Measurements from ENCODE around the gene GPHB5. TPM values are rescaled to one million over a fixed set of nuclear protein-coding genes. Genes with fewer than 3 reads are reported as not detected.

The GPHB5 gene
- total and polyA plus RNA-seq, 2 experiments from 2014 or later = not detected

- H3F3A ChIP-seq (ENCODE audit: insufficient read depth) = no peaks in the 10 kb centered on the region
- no peak overlapping the region for H3K4me2 ChIP-seq (ENCODE audit: unreplicated experiment)
- H3K79me2 ChIP-seq (ENCODE audit: insufficient read depth) = no peaks in the 10 kb centered on the region
- H3K4me3 ChIP-seq = no peak overlapping the region
- H3K9me2 ChIP-seq (ENCODE audit: insufficient read depth) = no peaks in the 10 kb centered on the region
- DNase-seq = no peak
- no peaks in the 10 kb centered on the region for H3K36me3 ChIP-seq (ENCODE audit: low read depth)
- H3K27me3 ChIP-seq (replicated peaks; ENCODE audit: insufficient read depth) = no peaks in the 10 kb centered on the region
- 0 out of 2 replicates have a peak, but pooled peaks cover 4% of the 10 kb centered on the region for H3K4me1 ChIP-seq (ENCODE audit: insufficient read depth)
- in situ Hi-C loops (cut with MboI) = loop anchor here (10.0 kb wide), 1 partner anchor 1113 kb away; no protein-coding TSS in a partner anchor
- H3K9me3 ChIP-seq (ENCODE audit: low read depth) = no peaks in the 10 kb centered on the region
- WGBS, 2 experiments (ENCODE audit: low coverage in 1 of 2, low lambda C conversion rate in 2 of 2, missing lambda C conversion rate in 2 of 2) = 81 to 84% methylated on average over 2 of the region's 2 CpGs
- H3K9ac ChIP-seq = no peak overlapping the region
- no peak overlapping the region for H2AFZ ChIP-seq
- no peak overlapping the region for H3K27ac ChIP-seq
- H4K20me1 ChIP-seq (ENCODE audit: insufficient read depth) = no peaks in the 10 kb centered on the region
- TF ChIP-seq EZH2 (IDR thresholded peaks at IDR 0.05; ENCODE audit: insufficient read depth, poor library complexity, severe bottlenecking) = no peak
- TF ChIP-seq EZH2phosphoT487 (IDR thresholded peaks at IDR 0.05; ENCODE audit: insufficient read depth, low read depth) = no peak
These were observed 41.0 kb downstream of the GPHB5 start for GRCh38 chr14:63277591-63278183.

- Histone ChIP-seq H3K4me1 (ENCODE audit: insufficient read depth) (0 out of 2 replicates have a peak, but pooled peaks cover 4% of the 10 kb centered on the region), H3F3A (ENCODE audit: insufficient read depth) (no peaks in the 10 kb centered on the region), H3K4me3 (no peak overlapping the region), H3K4me2 (ENCODE audit: unreplicated experiment) (no peak overlapping the region), H3K9me3 (ENCODE audit: low read depth) (no peaks in the 10 kb centered on the region), H3K9me2 (ENCODE audit: insufficient read depth) (no peaks in the 10 kb centered on the region), H3K36me3 (ENCODE audit: low read depth) (no peaks in the 10 kb centered on the region), H3K27ac (no peak overlapping the region), H3K27me3 (replicated peaks; ENCODE audit: insufficient read depth) (no peaks in the 10 kb centered on the region), H2AFZ (no peak overlapping the region), H4K20me1 (ENCODE audit: insufficient read depth) (no peaks in the 10 kb centered on the region), H3K79me2 (ENCODE audit: insufficient read depth) (no peaks in the 10 kb centered on the region), H3K9ac (no peak overlapping the region)
- TF ChIP-seq EZH2phosphoT487 (IDR thresholded peaks at IDR 0.05; ENCODE audit: insufficient read depth, low read depth) (no peak), EZH2 (IDR thresholded peaks at IDR 0.05; ENCODE audit: insufficient read depth, poor library complexity, severe bottlenecking) (no peak)
- peak; percentile 77 for DNase-seq
- WGBS, 2 experiments (ENCODE audit: low coverage in 1 of 2, low lambda C conversion rate in 2 of 2, missing lambda C conversion rate in 2 of 2) = 30 to 32% methylated on average over 5 of the region's 5 CpGs
- in situ Hi-C loops (cut with MboI) = loop anchor here (10.0 kb wide), 1 partner anchor 1112 kb away; no protein-coding TSS in a partner anchor
These were observed 42.0 kb downstream of the GPHB5 start for GRCh38 chr14:63276492-63277342.

GRCh38 chr14:63276016-63276415, 42.7 kb downstream of the GPHB5 start:
- TF ChIP-seq EZH2phosphoT487 (IDR thresholded peaks at IDR 0.05; ENCODE audit: insufficient read depth, low read depth) = no peak
- no peak for TF ChIP-seq EZH2 (IDR thresholded peaks at IDR 0.05; ENCODE audit: insufficient read depth, poor library complexity, severe bottlenecking)
- H4K20me1 ChIP-seq (ENCODE audit: insufficient read depth) = no peaks in the 10 kb centered on the region
- H3F3A ChIP-seq (ENCODE audit: insufficient read depth) = no peaks in the 10 kb centered on the region
- H3K36me3 ChIP-seq (ENCODE audit: low read depth) = no peaks in the 10 kb centered on the region
- in situ Hi-C loops (cut with MboI) = loop anchor here (10.0 kb wide), 1 partner anchor 1111 kb away; no protein-coding TSS in a partner anchor
- 50 to 64% methylated on average over 4 of the region's 4 CpGs for WGBS, 2 experiments (ENCODE audit: low coverage in 1 of 2, low lambda C conversion rate in 2 of 2, missing lambda C conversion rate in 2 of 2)
- no peaks in the 10 kb centered on the region for H3K27me3 ChIP-seq (replicated peaks; ENCODE audit: insufficient read depth)
- no peaks in the 10 kb centered on the region for H3K9me2 ChIP-seq (ENCODE audit: insufficient read depth)
- H3K27ac ChIP-seq = no peak overlapping the region
- no peaks in the 10 kb centered on the region for H3K9me3 ChIP-seq (ENCODE audit: low read depth)
- no peak for DNase-seq
- H3K4me2 ChIP-seq (ENCODE audit: unreplicated experiment) = no peak overlapping the region
- no peak overlapping the region for H3K9ac ChIP-seq
- no peak overlapping the region for H2AFZ ChIP-seq
- H3K4me3 ChIP-seq = no peak overlapping the region
- 0 out of 2 replicates have a peak, but pooled peaks cover 4% of the 10 kb centered on the region for H3K4me1 ChIP-seq (ENCODE audit: insufficient read depth)
- no peaks in the 10 kb centered on the region for H3K79me2 ChIP-seq (ENCODE audit: insufficient read depth)

GRCh38 chr14:63275611-63276010, 43.1 kb downstream of the GPHB5 start:
- H3K9ac ChIP-seq = no peak overlapping the region
- H3K36me3 ChIP-seq (ENCODE audit: low read depth) = no peaks in the 10 kb centered on the region
- DNase-seq = no peak
- H3K9me2 ChIP-seq (ENCODE audit: insufficient read depth) = no peaks in the 10 kb centered on the region
- H3K4me1 ChIP-seq (ENCODE audit: insufficient read depth) = 0 out of 2 replicates have a peak, but pooled peaks cover 4% of the 10 kb centered on the region
- no peak overlapping the region for H3K4me2 ChIP-seq (ENCODE audit: unreplicated experiment)
- 63 to 68% methylated on average over 3 of the region's 3 CpGs for WGBS, 2 experiments (ENCODE audit: low coverage in 1 of 2, low lambda C conversion rate in 2 of 2, missing lambda C conversion rate in 2 of 2)
- no peaks in the 10 kb centered on the region for H4K20me1 ChIP-seq (ENCODE audit: insufficient read depth)
- no peaks in the 10 kb centered on the region for H3K9me3 ChIP-seq (ENCODE audit: low read depth)
- H3K79me2 ChIP-seq (ENCODE audit: insufficient read depth) = no peaks in the 10 kb centered on the region
- H3K27ac ChIP-seq = no peak overlapping the region
- H3K4me3 ChIP-seq = no peak overlapping the region
- in situ Hi-C loops (cut with MboI) = loop anchor here (10.0 kb wide), 1 partner anchor 1111 kb away; no protein-coding TSS in a partner anchor
- H3K27me3 ChIP-seq (replicated peaks; ENCODE audit: insufficient read depth) = no peaks in the 10 kb centered on the region
- H2AFZ ChIP-seq = no peak overlapping the region
- TF ChIP-seq EZH2phosphoT487 (IDR thresholded peaks at IDR 0.05; ENCODE audit: insufficient read depth, low read depth) = no peak
- no peak for TF ChIP-seq EZH2 (IDR thresholded peaks at IDR 0.05; ENCODE audit: insufficient read depth, poor library complexity, severe bottlenecking)
- H3F3A ChIP-seq (ENCODE audit: insufficient read depth) = no peaks in the 10 kb centered on the region

Measured in GM23248 (cell line).